ENCODE results near the gene FGR.

DNA sequence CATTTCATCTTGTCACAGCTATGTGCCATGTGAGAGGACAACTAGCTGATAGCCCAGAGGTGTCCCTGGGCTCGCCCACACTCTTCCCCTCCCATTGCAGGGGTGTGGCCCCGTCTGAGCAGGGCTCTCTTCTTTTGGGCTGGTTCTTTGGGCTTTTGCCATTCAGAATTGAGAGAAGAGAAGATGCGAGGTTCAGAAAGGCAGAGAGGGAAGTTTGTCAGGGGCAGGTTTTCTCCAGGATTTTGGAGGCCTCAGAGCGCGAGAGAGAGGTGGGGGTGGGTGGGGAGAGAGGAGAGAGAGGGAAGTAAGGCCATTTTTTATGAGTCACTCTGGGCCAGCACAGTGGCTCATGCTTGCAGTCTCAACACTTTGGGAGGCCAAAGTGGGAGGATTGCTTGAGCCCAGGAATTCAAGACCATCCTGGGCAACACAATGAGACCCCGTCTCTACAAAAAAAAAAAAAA is 31.8 kb upstream of the FGR start:
- no peak for TF ChIP-seq ARNTL (CRISPR knock-in tag; IDR thresholded peaks at IDR 0.05; ENCODE audit: borderline replicate concordance, low read depth)
- no peak for TF ChIP-seq PPARA (CRISPR knock-in tag; IDR thresholded peaks at IDR 0.05; ENCODE audit: borderline replicate concordance)
- TF ChIP-seq PATZ1 (CRISPR knock-in tag; IDR thresholded peaks at IDR 0.05; ENCODE audit: borderline replicate concordance), result no peak
- TF ChIP-seq ZFP30 (CRISPR knock-in tag; IDR thresholded peaks at IDR 0.05), result no peak
- no peak for TF ChIP-seq SNAI2 (CRISPR knock-in tag; IDR thresholded peaks at IDR 0.05)
- no peak for TF ChIP-seq ZFP3 (CRISPR knock-in tag; IDR thresholded peaks at IDR 0.05)
- no peak for TF ChIP-seq GLIS3 (CRISPR knock-in tag; IDR thresholded peaks at IDR 0.05)
- no peak for TF ChIP-seq POU6F1 (CRISPR knock-in tag; IDR thresholded peaks at IDR 0.05; ENCODE audit: borderline replicate concordance, low read depth)
